Measurements from ENCODE around the gene PDLIM5. TPM values are rescaled to one million over a fixed set of nuclear protein-coding genes. Genes with fewer than 3 reads are reported as not detected.
"Not testable (repeated sequence)": the region's sequence is repeated elsewhere in the genome, so short reads cannot be mapped to it uniquely, and the experiment has no call there.

PDLIM5 gene
- total RNA-seq, 1 donor from 2014 or later = 154 TPM

DNA sequence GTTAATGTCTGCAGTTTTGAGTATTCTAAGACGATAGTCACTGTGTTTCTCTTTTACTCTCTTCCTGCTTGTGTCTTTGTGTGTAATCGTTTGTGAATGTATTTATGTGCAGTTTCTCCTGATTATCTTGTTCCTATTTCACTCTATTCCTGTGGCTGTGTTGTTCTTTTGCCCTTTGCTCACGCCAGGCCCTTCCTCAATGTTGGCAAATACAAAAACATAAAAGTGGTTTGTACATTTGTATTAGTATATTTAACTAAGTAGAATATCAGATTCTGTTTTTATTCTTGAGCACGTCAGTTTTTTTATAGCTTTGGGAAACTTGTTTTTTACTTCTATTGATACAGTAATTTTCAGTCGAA is 198.4 kb downstream of the PDLIM5 start:
- no peak for DNase-seq (ENCODE audit: low spot score)

DNA sequence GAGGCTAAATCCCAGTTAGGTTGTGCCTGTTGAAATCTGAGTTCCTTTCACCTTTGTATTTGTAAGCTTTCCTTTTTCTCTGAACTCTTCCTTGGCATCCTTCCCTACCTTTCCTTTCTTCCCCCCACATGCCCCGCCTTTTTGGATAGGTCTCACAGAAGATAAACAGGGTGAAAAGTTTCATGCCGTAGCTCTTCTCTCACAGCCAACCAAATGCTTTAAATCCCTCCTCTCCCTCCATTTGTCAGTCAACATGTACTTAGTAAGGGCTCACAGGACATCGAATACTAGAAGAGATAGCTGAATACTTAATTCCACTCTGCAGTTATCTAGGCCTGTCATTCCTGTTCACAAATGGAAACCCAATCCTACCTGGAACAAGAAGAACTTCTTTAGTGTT is 198.9 kb downstream of the PDLIM5 start:
- no peak for DNase-seq (ENCODE audit: low spot score)

DNA sequence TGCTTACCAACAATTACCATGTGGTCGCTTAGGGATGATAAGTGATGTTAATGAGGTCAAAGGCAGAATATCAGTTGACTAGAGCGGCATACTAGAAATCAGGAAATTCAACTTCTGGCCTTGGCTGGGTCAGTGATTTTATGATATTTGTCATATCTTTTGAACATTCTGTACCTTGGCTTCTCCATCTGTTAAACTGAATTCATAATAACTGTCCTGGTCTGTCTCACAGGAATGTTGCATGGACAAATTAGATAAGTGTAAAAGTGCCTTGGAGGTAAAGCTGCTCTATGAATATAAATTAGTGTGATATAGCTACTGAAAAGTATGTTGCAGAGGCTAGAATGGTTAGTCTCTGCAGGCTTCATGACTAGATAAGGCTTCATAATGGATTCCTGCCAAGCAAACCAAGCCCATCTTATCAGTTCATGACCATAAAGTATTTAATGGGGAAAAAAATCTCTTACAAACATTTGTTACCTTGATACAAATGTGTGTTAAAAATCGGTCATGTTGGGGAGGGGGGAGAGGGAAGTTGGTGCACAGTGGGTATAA is 201.4 kb downstream of the PDLIM5 start:
- DNase-seq (ENCODE audit: low spot score) = no peak

DNA sequence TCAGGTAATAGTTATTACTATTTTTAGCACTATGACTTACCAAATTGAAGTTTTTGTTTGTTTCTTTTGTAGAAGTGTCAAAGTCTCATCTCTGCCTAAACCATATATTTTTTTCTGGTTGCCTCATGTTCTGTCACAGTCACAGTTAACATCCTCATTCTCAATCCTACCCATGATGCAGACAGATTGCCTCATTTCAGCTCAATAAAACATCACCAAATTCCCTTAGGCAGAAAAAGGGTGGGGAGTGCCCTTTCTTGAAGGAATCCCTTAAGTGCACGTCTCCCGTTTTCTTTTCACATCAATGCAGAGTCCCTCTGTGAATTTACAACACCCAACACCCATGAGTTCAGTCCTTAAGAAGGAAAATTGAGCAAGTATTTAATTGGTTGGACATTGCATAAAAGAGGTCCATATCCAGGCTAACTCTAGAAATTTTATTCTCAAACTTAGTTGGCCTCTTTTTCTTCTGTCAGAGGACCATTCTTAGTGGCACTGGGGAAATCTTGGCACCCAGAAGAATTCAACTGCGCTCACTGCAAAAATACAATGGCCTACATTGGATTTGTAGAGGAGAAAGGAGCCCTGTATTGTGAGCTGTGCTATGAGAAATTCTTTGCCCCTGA is 202.4 kb downstream of the PDLIM5 start:
- no peak for DNase-seq (ENCODE audit: low spot score)

DNA sequence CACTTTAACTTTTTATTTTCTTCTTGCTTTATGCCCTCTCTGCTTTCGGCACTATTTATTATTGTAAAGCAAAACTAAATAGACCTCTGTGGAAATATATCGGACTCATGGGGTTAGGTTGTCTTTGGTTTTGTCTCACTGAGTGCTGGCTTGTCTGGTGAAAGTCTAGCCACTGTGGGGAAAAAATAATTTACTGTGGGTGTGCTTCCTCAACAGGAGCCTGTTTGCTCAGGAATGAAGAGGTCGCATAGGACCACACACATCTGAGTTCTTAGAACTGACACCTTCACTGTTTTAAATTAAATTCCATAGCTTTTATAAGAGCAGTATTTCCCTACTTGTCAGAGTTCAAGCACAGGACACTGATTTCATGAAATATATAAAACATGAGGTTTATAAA is 203.0 kb downstream of the PDLIM5 start:
- DNase-seq (ENCODE audit: low spot score) = no peak

DNA sequence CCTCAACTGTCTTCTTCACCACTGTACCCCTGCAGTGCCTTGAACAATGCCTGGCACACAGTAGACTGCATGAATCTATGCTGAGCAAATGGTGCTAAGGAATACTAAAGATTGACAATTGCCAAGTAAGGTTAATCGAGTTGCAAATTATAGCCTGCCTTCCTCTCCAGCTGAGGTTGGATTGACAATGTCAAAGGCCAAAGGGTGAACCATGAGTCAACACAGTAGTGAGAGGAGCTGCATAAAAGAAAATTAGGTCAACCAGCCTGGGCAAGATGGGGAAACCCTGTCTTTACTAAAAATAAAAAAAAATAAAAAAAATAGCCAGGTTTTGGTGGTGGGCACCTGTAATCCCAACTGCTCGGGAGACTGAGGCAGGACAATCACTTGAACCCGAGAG is 208.9 kb downstream of the PDLIM5 start:
- DNase-seq (ENCODE audit: low spot score) = no peak

DNA sequence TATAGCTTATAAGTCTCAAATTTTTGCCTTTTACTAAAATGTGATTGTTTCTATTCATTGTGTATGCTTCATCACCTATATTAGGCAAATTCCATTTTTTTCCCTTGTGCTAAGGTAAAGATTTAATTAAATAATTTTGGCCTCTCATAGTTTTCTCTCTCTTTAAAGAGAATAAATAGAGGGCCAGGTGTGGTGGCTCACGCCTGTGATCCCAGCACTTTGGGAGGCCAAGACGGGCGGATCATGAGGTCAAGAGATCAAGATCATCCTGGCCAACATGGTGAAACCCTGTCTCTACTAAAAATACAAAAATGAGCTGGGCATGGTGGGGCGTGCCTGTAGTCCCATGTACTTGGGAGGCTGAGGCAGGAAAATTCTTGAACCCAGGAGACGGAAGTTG is 213.3 kb downstream of the PDLIM5 start:
- not testable (repeated sequence) for DNase-seq (ENCODE audit: low spot score)

DNA sequence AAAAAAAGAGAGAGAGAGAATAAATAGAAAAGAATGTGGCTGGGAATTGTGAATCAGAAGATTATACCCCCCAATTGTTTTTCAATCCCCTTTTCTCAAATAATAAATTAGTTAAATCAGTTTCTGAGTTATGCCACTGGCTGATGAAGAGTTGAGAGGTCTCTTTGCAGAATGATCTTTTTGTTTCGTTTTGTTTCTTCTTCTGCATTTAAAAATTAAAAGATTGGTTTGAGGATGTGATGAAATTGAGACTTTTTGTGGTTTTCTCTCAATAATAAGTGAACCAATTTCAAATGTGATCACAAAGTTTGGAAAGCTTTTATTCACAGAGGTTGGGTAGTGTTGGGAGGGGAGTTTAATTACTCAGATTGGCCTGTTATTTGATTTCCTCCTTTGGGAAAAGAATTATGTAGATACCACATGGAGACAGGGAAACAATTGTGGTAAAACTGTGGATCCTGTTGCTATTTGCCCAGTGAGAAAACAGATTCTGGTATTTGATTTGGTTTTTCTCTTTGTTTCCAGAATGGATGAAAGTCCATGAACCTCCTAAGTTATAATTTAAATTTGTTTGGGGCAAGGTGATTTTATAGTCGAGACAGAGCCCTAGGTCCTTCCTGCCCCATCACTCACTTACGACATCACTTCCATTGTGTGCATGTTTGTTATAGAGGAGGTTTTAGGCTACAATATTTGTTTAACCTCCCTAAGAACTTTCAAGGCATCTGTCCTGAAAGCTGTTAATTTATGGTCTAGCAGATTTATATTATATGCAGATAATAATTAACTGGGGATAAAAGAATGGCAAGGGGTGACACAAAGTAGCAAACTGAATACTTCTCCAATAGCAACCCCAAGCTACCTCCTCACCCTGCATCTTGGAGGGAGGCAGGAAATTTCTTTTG is 214.0 kb downstream of the PDLIM5 start:
- no peak for DNase-seq (ENCODE audit: low spot score)

DNA sequence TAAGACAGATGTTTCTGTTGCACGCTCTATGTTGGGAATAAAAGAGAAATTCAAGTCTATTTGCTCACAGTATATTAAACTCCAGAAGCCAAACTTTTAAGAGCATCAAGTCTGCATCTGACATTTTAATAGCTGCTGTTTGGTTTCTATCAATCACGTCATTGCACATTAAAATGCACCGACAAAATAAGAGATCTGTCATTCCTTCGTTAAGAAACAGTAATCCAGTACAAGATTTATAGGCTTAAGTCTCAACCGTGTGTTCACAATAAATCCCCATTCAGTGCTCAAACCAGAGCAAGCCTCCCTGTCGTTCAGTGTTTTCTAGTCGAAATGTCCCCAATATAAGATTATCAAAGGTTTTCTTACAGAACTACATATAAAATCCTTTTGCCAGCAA is 217.0 kb downstream of the PDLIM5 start:
- no peak for DNase-seq (ENCODE audit: low spot score)

DNA sequence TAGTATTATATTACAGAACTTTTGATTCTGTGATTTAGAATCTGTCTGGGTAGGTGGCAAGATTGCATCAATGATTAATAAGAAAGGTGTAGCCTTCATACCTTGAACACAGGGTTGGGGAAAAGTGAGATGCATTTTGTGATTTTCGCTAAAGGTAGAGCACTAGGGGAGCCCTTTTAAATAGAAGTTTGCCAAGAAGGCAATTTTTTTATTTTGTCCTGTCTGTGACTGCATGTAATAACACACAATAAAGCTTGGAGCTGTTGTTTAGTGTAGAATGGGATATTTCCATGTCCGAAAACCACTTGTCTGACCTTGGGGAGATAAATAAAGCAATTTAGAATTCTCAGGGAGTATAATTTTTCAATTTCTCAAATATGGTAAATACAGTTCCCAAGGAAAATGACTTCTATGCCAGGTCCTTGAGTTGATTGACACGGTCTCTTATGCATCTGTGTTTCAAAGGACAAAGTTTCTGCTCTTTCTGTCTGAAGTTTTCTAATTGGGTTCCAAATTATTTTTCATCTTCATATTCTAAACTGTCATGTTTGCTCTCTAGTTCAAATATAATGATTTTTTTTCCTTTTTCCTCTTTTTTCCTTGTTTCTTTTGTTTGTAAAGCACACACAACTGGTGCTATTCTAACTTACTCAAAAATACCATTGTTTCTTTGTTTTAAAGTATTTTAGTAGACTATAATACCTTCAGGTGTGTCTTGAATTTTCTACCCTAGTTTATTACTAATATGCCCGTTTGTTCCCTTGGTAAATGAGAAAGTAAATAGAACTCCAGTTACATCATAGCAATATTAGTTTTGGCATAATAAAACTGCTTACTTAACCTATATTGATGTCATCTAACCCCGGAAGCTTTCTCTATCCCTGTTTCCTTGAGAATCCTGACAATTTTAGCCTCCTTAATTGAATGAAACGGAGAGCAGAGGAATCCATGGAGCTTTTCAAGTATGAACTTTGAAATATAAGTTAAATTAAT is 218.2 kb downstream of the PDLIM5 start:
- DNase-seq (ENCODE audit: low spot score) = no peak

DNA sequence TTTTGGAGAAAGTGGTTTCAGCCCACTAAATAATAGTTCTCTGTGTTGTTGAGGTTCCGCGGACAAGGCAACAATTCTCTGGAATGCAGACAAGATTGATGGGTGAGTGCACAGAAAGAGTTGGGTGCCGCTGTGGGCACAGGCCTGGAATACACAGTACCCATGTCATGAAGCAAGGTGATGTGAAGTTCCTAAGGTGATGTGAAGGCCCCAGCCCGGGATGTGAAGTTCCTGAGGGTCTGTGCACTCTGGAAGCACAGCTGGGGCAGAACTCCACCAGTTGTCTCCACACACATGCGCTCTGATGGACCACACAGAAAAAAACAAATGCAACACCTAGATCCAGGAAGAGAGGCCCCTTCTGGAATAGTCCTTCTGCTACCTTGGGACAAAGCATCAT is 219.4 kb downstream of the PDLIM5 start:
- no peak for DNase-seq (ENCODE audit: low spot score)

DNA sequence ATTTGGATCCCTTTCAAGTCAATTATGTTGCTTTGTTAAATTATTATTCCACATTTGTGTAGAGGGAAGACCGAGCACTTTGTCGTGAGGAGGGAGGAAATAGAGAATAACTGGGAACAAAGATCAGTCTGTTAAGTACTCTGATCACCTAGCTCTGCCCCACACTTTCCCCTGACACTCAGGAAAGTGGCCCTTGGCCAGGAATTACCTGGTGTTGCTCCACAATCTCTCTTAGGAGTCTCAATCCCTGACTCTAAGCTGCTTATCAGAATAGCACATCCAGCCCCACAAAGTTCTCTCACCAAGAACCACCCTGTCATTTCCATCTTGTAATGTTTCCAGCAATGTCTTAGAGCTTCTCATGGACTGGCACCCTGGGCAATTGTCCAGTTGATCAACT is 222.2 kb downstream of the PDLIM5 start:
- no peak for DNase-seq (ENCODE audit: low spot score)

DNA sequence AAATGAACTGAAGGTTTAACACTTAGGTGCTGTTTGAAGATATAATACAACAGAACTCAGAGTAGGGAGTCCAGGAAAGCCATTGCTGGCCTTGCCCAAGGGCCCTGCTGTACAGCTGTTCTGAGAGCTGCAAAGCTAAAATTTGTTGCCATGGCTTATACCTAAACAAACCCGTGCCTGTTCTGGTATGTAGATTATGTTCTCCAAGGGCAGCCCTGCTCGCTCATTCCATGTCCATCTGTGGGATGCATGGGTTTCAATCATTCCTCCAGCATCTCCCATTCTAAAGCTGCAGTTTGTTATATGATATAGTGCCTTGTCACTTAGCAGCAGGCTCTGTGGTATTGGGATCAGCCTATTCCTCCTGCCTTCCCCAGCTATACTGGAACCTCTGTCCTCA is 225.2 kb downstream of the PDLIM5 start:
- DNase-seq (ENCODE audit: low spot score) = no peak

DNA sequence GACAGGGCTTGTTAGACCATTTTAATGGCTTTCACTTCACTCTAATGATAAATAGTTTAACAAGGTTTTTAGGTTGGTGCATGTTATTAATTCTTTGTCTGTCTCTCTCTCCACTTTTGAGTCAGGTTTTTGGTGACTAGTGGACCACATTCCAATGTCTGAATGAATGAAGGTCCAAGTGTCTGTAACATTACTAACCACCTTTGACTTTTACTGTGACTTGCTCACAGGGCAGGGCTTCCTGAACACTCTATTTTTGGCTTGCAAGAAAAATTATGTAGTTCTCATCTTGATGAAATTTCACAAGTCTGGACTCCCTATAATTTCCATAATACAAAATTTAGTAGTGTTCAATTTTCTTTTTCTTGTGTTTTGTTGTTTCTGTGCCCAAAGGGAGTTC is 227.2 kb downstream of the PDLIM5 start:
- no peak for DNase-seq (ENCODE audit: low spot score)

DNA sequence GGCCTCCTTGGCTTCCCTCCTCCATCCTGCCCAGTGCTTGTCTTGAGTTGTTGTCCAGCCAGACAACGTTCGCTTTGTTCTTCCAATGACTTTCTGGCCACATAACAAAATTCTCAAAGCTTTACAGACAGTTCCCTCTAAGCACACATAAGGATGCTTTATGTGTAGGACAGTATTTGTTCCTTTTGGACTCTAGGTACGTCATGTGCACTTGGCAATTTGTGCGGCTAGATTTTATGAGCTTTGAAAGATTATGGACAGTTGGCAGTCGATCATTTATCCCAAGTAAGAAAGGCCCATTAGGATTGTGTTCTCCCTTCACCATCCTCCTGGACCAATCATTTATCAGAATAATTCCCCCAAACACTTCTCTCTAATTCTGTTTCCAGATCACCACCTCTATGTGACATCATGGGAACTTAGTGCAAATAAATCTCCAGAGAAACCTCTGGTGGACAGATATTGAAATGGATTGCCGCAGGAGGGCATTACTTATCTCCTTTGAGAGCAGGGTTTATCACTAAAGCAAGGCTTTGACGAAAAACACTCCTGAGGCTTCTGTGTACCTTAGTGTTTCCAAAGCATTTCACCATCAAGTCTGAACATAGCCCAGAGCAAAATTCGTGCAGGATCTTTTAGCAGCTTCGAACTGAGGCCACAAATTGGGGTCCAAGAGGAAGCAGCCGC is 228.6 kb downstream of the PDLIM5 start:
- no peak for DNase-seq (ENCODE audit: low spot score)

DNA sequence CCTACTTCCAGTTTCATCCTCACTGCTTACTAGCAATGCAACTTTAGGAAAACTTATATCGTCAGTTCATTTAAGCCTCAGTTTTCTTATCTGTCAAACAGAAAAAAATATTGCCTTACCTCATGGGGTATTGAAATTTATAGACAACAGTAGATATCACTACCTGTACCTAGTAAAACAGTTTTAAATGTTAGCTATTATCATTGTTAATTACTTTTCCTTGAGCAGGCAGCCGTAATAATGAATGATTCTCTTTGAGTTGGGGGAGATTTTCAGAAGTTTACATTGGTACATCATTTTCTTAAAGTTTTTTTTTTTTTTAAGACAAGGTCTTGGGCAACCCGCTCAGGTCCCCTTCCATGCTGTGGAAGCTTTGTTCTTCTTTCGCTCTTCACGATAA is 234.3 kb downstream of the PDLIM5 start:
- DNase-seq (ENCODE audit: low spot score) = no peak

DNA sequence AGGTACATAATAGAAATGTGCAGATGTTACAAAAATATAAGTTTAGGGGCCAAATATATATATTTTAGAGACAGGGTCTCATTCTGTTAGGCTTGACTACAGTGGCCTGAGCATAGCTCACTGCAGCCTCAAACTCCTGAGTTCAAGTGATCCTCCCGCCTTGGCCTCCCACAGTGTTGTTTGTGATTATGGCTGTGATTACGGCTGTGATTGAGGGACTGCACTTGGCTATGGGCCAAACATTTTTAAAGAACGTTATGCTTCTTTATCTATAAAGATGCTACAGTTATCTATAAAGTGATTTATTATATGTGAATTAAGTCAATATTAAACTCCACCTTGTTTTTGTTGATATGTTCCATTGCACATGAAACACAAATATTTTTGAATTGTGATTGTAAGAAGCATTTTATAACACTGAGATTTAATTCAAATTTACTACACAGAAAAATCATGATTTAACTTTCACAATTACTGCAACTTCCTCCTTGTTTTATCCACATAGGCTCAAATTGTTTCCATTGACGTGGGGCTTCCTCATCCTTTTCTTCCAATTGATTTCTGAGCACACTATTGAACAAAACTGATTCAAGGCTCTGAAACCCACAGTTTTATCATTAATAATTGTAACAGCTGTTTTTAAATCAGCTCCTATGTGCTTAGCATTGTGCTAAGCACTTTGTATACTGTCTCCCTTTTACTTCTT is 237.6 kb downstream of the PDLIM5 start:
- no peak for DNase-seq (ENCODE audit: low spot score)

DNA sequence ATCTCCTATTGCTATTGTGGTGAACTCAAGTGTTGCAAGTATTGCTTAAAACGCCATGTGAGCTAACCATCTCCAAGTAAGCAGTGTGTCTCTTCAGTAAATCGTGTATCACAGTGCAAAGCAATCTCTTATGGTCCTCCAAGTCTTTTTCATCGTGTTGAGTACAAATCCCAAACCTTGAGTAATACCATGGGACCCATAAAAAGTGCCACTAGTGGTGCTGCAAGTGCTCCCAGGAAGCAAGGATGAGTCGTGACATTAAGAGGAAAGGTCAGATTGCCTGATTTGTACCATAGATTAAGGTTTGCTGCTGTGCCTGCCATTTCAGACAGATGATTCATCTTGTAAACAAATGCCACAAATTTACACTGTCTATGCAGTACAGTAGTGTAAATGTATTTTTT is 239.1 kb downstream of the PDLIM5 start:
- no peak for DNase-seq (ENCODE audit: low spot score)

DNA sequence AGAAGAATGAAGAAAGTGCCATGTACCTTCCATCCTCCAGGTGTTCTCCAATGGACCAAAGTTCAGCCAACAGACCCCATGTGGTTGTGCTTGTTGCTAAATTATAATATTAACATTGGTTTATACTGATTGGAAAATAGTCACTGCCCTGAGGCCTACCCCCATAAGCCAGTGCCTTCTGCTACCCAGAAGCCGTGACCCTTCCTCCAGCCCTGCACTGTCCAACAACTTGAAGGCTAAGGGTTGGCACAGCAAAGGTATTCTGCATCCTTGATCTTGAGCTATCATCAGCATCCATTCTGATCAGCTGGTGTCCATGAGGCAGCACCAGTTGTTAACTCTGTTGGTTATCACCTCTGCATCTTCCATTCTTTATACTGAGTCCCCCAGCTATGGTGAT is 239.8 kb downstream of the PDLIM5 start:
- DNase-seq (ENCODE audit: low spot score) = no peak

DNA sequence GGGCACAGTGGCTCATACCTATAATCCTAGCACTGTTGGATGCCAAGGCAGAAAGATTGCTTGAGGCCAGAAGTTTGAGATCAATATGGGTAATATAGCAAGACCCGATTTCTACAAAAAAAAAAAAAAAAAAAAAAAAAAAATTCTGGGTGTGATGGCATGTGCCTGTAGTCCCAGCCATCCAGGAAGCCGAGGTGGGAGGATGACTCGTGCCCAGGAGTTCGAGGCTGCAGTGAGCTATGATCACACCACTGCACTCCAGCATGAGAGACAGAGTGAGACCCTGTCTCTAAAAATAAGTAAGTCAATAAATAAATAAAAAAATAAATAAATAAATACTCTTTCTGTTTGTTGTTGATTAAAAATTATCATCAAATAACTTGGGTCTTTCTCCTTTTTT is 243.6 kb downstream of the PDLIM5 start:
- DNase-seq (ENCODE audit: low spot score) = no peak

DNA sequence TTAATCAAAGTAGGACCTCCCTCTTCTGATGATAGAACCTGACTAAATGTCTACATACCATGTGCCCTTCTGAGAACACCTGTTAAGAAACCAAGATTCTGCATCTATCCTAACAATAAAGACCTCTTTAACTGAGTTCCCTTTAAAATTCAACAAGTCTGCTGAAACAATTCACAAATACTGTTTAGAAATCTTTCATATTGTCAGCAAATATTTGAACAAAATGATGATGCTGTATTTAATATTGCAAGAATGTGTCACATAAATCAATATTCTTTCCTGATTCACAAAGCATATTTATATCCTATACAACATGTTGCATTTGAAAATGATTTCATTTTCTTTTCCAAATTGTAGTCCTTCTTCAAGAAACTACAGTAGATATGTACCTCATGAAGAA is 246.4 kb downstream of the PDLIM5 start:
- no peak for DNase-seq (ENCODE audit: low spot score)
